GM10248 (cell line): ENCODE results near the gene RBBP7.

Experiments used
- CTCF ChIA-PET: fragments of 300-600 bp; sonication (Branson Sonifier 250); formaldehyde crosslinking; extraction: SDS; loops from one replicate; lab custom pipeline; 2021; ENCODE audit warnings: antibody characterized with exemption; lab: Yijun Ruan, JAX
- POLR2A ChIA-PET: fragments of 350-650 bp; sonication (Branson Sonifier 250); formaldehyde crosslinking; extraction: SDS; loops from one replicate; lab custom pipeline; 2020; ENCODE audit warnings: antibody characterized with exemption; lab: Yijun Ruan, JAX
- DNase-seq: peaks from one replicate; pipeline ENCODE4 v3.0.0; 2012; ENCODE audit errors: extremely low spot score
- TF ChIP-seq, protein P1 (sequence below): IDR thresholded peaks from 2 replicates; pipeline ENCODE4 v1.5.1; 2012; ENCODE audit warnings: mild to moderate bottlenecking, low read depth; ENCODE audit errors: extremely low read depth, missing control alignments, control extremely low read depth

RBBP7 gene

DNA sequence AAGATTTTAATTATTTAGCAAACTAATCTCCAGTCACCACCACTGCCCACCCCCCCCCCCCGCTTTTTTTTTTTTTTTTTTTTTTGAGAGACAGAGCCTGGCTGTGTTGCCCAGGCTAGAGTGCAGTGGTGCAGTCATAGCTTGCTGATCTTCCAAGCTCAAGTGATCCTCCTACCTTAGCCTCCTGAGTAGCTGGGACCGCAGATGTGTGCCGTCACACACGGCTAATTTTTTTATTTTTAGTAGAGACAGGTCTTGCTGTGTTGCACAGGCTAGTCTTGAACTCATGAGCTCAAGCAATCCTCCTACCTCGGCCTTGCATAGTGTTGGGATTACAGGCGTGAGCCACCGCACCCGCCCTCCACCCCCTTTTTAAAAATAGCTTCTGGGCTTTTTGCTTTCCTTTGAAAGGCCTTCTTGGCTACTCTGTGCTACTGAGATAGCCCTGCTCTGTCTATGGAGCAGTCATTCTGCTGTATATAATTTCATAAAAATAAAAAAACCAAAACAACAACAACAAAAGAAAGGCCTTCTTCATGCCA lies 65.2 kb downstream of the RBBP7 start:
- ChIA-PET CTCF (no interaction called here), POLR2A (no interaction called here)
- DNase-seq: no peak
- TF ChIP-seq, protein P1, sequence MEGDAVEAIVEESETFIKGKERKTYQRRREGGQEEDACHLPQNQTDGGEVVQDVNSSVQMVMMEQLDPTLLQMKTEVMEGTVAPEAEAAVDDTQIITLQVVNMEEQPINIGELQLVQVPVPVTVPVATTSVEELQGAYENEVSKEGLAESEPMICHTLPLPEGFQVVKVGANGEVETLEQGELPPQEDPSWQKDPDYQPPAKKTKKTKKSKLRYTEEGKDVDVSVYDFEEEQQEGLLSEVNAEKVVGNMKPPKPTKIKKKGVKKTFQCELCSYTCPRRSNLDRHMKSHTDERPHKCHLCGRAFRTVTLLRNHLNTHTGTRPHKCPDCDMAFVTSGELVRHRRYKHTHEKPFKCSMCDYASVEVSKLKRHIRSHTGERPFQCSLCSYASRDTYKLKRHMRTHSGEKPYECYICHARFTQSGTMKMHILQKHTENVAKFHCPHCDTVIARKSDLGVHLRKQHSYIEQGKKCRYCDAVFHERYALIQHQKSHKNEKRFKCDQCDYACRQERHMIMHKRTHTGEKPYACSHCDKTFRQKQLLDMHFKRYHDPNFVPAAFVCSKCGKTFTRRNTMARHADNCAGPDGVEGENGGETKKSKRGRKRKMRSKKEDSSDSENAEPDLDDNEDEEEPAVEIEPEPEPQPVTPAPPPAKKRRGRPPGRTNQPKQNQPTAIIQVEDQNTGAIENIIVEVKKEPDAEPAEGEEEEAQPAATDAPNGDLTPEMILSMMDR: no peak

- TF ChIP-seq, protein P1: no peak
- CTCF ChIA-PET: interaction anchor here (1.7 kb wide), 1 partner anchor 9 kb away, joined by 4 read pairs; no protein-coding TSS in a partner anchor
- no peak for DNase-seq
- POLR2A ChIA-PET: interaction anchor here (0.5 to 0.7 kb wide), 2 partner anchors 8 to 10 kb away, joined by 3 to 4 read pairs; no protein-coding TSS in a partner anchor
Measured at GRCh38 chrX:16797841-16798240, 72.3 kb downstream of the RBBP7 start.

GRCh38 chrX:16797358-16797757 lies 72.8 kb downstream of the RBBP7 start:
- no peak for DNase-seq
- TF ChIP-seq, protein P1: no peak
- CTCF ChIA-PET: interaction anchor here (1.7 kb wide), 1 partner anchor 9 kb away, joined by 4 read pairs; no protein-coding TSS in a partner anchor
- POLR2A ChIA-PET: no interaction called here

DNA sequence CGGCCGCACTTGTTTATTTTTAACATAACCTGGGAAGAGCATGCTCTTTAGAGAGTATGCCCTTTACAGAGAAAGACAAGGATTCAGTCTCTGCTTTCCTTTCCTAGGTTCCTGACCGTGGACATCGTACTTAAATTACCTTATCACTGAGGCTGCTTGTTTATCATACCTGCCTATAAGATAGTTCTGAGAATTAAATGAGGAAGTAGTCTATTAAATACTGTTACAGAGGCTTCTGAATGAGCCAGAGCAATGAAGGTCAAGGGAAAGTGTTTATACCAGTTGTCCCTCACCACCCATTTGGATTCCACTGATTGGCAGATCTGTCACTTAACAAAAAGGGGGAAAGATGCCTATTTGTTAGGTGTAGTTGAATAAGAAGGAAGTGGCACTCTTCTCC lies 73.9 kb downstream of the RBBP7 start:
- no peak for DNase-seq
- TF ChIP-seq, protein P1: no peak
- ChIA-PET CTCF (no interaction called here), POLR2A (no interaction called here)
